Stimulated activated effector memory CD8-positive, alpha-beta T cell treated with anti-CD3 and anti-CD28 coated beads, Interleukin-12 subunit alpha, Interleukin-12 subunit beta, amount 100 ng/mL, for 72 hours (primary cell): Measurements from ENCODE around the gene SRBD1.
"Not testable (repeated sequence)": the region's sequence is repeated elsewhere in the genome, so short reads cannot be mapped to it uniquely, and the experiment has no call there.

Source experiments
- ATAC-seq: fragments of 150-1000 bp; cut with Tn5 transposase; 2 replicates; pipeline ENCODE4 v1.10.0; 2021
- DNase-seq, 2 donors: peaks; one replicate each; pipeline ENCODE4 v3.0.0; 2021 to 2022; ENCODE audit warnings: low spot score in 2 of 2
- H3K27ac Mint-ChIP-seq: one replicate; pipeline ENCODE4 v1.8.0; 2022; ENCODE audit warnings: mild to moderate bottlenecking, mixed read lengths
- H3K36me3 Mint-ChIP-seq: one replicate; pipeline ENCODE4 v1.8.0; 2022; ENCODE audit warnings: mild to moderate bottlenecking, mixed read lengths
- H3K4me1 Mint-ChIP-seq: one replicate; pipeline ENCODE4 v1.8.0; 2022; ENCODE audit warnings: mixed read lengths
- H3K4me3 Mint-ChIP-seq: one replicate; pipeline ENCODE4 v1.8.0; 2022; ENCODE audit warnings: mild to moderate bottlenecking, mixed read lengths
- H3K9me3 Mint-ChIP-seq: one replicate; pipeline ENCODE4 v1.8.0; 2022; ENCODE audit warnings: mixed read lengths

Gene SRBD1

DNA sequence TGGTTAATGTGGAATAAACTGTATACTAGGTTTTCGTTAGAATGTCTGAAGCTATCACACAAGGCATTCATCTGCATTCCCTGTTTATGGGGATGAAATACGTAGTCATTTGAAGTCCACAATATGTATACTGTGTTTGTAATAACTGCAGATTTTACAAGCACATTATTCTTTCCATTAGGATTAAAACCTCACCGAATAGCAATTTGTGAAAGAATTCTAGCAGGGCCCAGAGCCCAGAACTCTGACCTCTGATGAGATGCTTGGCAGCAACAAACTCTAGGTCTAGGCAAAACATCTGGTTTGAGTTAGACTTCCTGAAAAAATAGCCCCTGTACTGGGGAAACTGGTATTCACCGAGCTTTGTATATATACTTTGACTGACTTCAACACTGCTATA is 158.2 kb downstream of the SRBD1 start:
- ATAC-seq, result no peak
- no peaks in the 10 kb centered on the region for H3K36me3 Mint-ChIP-seq
- peak overlapping the region; percentile 20 for H3K27ac Mint-ChIP-seq
- H3K4me1 Mint-ChIP-seq, result peaks cover 4% of the 10 kb centered on the region
- H3K4me3 Mint-ChIP-seq, result no peak overlapping the region
- H3K9me3 Mint-ChIP-seq, result no peaks in the 10 kb centered on the region
- DNase-seq, result no peak

DNA sequence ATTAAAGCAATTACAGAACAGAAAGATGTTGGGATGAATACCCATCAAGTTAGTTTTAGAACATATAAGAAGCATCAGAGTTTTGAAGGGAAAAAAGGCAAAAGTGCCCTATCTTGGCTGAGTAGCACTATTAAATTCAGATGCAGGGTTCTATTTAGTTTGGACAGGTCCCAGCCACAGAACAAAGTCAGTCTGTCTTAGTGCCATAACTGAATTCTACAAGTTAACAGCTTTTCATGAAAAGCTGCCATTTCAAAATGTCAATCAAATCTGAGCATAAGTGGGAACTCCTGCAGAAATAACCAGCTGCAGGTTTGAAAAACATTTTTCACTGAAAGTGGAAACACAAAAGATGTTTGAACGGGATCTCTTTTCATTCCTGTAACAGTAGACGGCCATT is 160.4 kb downstream of the SRBD1 start:
- peaks cover 4% of the 10 kb centered on the region for H3K4me1 Mint-ChIP-seq
- H3K36me3 Mint-ChIP-seq, result no peaks in the 10 kb centered on the region
- H3K9me3 Mint-ChIP-seq, result no peaks in the 10 kb centered on the region
- no peak overlapping the region for H3K27ac Mint-ChIP-seq
- no peak overlapping the region for H3K4me3 Mint-ChIP-seq
- ATAC-seq (no peak), DNase-seq (no peak)

DNA sequence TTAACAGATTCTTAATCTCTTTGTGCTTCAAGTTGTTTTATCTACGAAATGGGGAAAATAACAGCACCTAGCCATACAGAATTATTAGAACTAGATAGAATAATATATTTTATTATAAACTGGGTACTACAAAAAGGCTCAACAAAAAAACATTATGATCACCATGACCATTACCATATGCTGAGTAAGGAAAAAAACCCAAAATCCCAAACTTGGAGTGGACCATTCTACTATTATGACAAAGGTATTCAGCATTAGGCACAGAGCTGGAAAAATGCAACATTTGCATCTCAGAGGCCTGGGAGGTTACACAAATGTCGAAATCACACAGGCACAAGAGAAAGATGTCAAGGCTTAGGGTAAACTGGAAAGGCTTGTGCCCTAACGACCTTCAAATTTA is 162.8 kb downstream of the SRBD1 start:
- Mint-ChIP-seq H3K9me3 (no peaks in the 10 kb centered on the region), H3K36me3 (no peaks in the 10 kb centered on the region), H3K4me3 (no peak overlapping the region), H3K27ac (no peak overlapping the region), H3K4me1 (peaks cover 2% of the 10 kb centered on the region)
- DNase-seq, result no peak
- ATAC-seq, result no peak

DNA sequence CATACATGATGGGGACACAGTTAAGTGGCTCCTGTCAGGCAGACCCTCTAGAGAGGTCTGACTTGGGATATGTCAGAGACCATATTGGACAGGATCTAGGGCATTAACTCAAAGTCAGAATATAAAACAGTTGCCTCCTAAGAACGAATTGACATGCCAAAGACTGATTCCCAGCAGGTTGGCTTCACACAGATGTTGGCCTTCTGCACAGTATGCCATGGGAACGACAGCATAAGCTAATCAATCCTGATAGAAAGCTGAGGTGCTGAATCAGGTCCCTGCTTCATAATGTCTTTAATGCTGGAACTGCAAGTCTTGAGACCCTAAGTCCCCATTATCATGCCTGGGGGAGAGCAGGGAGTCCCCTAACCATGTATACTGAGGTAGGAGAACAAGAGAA is 165.1 kb downstream of the SRBD1 start:
- ATAC-seq (no peak), DNase-seq (no peak)
- Mint-ChIP-seq H3K9me3 (no peaks in the 10 kb centered on the region), H3K4me3 (no peak overlapping the region), H3K36me3 (no peaks in the 10 kb centered on the region), H3K27ac (no peak overlapping the region), H3K4me1 (peaks cover 7% of the 10 kb centered on the region)

DNA sequence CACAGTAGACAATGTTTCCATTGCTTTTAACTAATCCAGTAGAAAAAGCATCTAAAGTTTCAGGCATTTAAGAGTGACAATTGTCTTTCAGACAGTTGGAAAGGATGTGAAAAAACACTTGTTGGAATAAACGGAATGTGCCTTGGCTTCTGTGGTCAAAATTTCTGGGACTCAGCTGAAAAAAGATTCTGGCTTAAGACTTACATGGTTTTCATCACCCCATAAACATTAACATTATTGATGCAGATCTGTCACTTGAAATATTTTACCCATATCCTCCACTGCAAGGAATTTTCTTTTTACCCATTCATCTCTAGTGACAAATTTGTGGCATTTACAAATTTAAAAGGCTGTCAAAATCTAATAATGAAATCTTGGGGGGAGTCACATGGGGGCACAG is 166.0 kb downstream of the SRBD1 start:
- Mint-ChIP-seq H3K36me3 (no peaks in the 10 kb centered on the region), H3K4me3 (no peak overlapping the region), H3K27ac (no peak overlapping the region), H3K9me3 (no peaks in the 10 kb centered on the region), H3K4me1 (peaks cover 7% of the 10 kb centered on the region)
- ATAC-seq (no peak), DNase-seq (no peak)

DNA sequence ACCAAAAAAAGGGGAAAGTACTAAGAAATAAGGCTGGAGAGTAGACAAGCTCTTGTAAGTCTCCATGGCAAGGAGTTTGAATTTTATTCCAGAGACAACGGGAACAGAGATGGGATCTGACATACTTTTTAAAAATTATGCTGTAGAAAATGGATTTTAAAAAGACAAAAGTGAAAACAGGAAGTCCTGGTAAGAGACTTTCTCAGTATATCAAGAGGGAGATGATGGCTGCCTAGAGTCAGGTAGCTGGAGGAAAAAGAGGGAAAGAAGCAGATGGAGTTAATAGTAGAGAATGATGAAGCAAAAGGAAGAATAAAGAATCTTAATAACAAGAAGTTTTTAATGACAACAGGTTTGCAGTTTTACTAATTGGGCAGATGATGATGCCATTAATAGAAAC is 168.1 kb downstream of the SRBD1 start:
- Mint-ChIP-seq H3K9me3 (no peaks in the 10 kb centered on the region), H3K27ac (no peak overlapping the region), H3K4me3 (no peak overlapping the region), H3K4me1 (peaks cover 16% of the 10 kb centered on the region), H3K36me3 (no peaks in the 10 kb centered on the region)
- no peak for ATAC-seq
- no peak for DNase-seq

DNA sequence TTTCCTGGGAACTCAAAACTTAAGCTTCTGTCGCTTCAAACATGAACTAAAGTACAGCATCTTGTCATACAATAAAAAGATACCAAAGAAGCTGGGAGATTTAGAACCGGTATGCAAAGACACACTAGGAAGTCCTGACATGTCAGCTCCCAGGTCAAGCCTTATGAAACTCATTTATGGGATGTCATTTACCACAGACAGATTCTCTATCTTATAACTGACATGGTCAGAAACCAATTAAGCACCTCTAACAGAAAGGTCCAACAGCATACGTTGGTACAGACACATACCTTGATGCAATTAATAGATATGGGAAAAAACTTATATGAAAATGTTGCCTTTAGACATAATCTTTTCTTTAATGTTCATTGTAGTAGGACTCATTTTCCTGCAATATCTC is 169.0 kb downstream of the SRBD1 start:
- no peak for DNase-seq
- H3K4me1 Mint-ChIP-seq, result peaks cover 16% of the 10 kb centered on the region
- no peak for ATAC-seq
- no peaks in the 10 kb centered on the region for H3K36me3 Mint-ChIP-seq
- H3K9me3 Mint-ChIP-seq, result no peaks in the 10 kb centered on the region
- H3K27ac Mint-ChIP-seq, result no peak overlapping the region
- no peak overlapping the region for H3K4me3 Mint-ChIP-seq

DNA sequence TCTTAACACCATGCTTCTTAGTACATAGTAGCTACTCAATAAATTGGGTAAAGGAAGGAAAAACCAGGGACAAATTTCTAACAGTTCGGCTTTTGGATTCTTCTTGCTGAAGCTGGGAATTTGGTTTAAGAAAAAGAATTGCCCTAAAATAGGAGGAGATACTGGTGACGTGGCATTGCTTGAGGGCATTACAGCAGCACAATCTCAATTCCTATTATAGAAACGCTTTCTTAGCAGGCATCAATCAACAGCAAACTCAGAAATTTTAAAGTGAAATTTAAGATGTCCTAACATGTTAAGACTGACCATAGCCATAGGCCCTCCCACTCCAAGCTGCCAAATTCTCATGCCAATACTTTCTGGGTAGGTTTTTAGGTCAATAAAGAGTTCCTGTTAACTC is 169.5 kb downstream of the SRBD1 start:
- Mint-ChIP-seq H3K9me3 (no peaks in the 10 kb centered on the region), H3K36me3 (no peaks in the 10 kb centered on the region), H3K27ac (no peak overlapping the region), H3K4me3 (no peak overlapping the region), H3K4me1 (peaks cover 16% of the 10 kb centered on the region)
- no peak for DNase-seq
- ATAC-seq, result no peak

DNA sequence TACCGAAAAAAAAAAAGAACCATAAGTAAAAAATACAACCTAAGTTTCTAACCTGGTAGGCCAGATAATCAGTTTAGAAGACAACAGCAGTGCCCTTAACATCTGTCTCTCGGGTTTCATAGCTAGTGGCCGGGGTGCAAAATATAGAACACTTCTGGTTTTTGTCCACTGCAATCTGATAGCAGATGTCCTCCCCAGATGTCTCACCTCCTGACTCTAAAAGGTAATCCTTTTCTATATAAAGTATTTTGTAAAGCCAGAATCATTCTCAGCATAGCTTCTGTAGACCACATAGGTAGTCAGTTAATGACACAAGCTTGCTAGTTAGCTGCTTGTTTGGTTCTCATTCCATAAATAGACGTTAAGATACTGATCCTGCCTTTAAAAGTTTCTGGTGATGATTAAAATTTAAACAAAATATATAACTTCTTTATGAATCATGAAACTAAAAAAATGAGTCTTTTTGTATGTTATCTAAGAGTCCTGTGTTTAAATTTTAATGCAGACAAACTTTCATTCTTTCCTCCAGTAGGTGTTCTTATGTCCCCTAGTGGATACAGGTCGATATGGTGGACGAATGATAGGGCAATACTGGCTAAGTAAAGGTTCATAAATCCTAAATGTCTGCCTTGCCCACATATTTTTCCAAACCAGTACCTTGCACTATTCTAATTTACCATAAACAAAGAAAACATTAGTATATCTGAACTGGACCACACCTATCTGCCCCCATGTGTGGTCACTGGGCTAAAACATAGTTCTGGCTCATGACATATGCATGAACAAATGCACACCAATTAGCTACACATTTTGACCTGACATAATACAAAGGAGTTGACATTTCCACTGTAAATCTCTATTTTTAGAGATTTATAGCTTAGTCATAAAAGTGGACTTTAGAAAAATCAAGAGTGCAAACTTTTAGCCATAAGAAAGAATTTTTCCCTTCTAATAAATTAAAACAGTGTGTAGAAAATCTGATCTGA is 171.0 kb downstream of the SRBD1 start:
- no peaks in the 10 kb centered on the region for H3K9me3 Mint-ChIP-seq
- DNase-seq, result no peak
- H3K36me3 Mint-ChIP-seq, result no peaks in the 10 kb centered on the region
- H3K4me1 Mint-ChIP-seq, result peaks cover 24% of the 10 kb centered on the region
- no peak for ATAC-seq
- H3K4me3 Mint-ChIP-seq, result no peak overlapping the region
- H3K27ac Mint-ChIP-seq, result no peak overlapping the region

DNA sequence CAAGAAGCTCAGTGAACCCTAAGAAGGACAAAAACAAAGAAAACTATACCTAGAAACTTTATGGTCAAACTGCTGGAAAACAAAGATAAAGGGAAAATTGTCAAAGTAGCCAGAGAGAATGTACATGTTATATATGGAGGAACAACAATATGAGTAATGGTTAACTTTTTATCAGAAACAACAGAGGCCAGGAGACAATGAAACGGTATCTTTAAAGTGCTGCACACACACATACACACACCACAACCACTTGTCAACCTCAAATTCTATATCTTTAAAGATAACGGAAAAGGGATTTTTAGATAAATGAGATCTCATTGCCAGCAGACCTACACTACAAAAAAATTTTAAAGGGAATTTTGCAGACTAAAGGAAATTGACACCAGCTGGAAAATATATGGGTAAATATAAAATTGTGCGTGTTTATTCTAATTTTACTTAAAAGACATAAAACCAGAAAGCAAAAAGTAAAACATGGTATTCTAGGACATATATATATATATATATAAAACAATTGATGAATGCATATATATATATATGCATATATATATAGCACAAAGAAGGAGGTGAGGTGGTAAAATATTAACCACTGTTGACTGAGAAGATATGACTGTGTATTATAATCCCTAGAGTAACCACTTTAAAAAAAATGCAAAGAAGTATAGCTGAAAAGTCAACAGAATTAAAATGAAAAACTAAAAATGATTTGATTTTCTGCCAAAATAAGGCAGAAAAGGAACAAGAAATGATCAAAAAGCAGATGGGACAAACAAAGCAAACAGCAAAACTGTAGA is 172.0 kb downstream of the SRBD1 start:
- H3K27ac Mint-ChIP-seq, result no peak overlapping the region
- H3K4me1 Mint-ChIP-seq, result peaks cover 24% of the 10 kb centered on the region
- H3K4me3 Mint-ChIP-seq, result no peak overlapping the region
- no peak for DNase-seq
- no peaks in the 10 kb centered on the region for H3K36me3 Mint-ChIP-seq
- no peaks in the 10 kb centered on the region for H3K9me3 Mint-ChIP-seq
- no peak for ATAC-seq

DNA sequence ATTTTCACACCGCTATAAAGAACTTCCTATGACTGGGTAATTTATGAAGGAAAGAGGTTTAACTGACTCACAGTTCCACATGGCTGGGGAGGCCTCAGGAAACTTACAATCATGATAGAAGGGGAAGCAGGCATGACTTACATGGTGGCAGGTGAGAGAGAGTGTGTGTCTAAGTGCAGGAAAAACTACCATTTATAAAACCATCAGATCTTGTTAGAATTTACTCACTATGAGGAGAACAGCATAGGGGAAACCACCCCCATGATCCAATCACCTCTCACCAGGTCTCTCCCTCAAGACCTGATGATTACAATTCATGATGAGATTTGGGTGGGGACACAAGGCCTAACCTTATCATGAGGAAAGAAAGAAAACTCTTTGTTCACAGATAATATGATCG is 174.6 kb downstream of the SRBD1 start:
- DNase-seq, result no peak
- H3K27ac Mint-ChIP-seq, result peak overlapping the region; percentile 20
- no peaks in the 10 kb centered on the region for H3K36me3 Mint-ChIP-seq
- ATAC-seq, result no peak
- no peak overlapping the region for H3K4me3 Mint-ChIP-seq
- no peaks in the 10 kb centered on the region for H3K9me3 Mint-ChIP-seq
- H3K4me1 Mint-ChIP-seq, result peaks cover 16% of the 10 kb centered on the region

DNA sequence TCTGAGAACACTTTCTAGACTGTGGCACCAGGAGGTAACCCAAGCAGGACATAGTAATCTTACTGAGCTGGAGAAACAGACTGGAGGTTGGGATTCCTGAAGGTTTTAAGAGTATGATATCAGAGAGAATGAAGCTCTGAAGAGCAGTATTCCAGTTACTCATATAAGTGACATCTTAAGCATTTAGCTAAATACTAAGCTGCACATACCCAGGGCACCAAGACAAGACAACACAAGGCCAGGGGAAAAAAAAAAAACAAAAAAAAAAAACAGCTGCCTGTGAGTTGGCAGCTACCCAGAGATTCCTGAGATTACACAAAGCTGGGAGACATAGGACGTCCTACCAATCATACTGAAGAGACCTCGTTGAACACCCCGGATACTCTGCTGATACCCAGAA is 175.8 kb downstream of the SRBD1 start:
- no peak overlapping the region for H3K4me3 Mint-ChIP-seq
- H3K4me1 Mint-ChIP-seq, result peaks cover 16% of the 10 kb centered on the region
- H3K36me3 Mint-ChIP-seq, result no peaks in the 10 kb centered on the region
- DNase-seq (no peak), ATAC-seq (no peak)
- no peak overlapping the region for H3K27ac Mint-ChIP-seq
- H3K9me3 Mint-ChIP-seq, result no peaks in the 10 kb centered on the region

DNA sequence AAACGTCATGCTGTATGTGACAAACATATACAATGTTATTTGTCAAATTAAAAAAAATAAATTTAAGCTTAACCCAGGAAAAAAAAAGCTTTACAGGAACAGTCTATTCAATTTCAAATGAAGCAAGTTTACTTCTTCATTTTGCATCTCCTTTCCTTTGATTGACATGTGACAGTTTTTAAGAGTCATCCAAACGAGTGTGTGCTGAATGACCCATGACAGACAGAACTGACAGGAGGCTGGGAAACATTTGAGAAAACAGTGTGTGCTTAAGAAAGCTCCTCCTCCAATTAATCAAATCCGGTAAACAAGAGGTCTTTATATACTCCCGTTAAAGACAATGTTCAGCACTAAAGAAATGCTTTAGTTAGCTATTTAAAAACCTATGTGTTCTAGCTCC is 177.7 kb downstream of the SRBD1 start:
- no peak overlapping the region for H3K27ac Mint-ChIP-seq
- H3K4me3 Mint-ChIP-seq, result no peak overlapping the region
- H3K9me3 Mint-ChIP-seq, result no peaks in the 10 kb centered on the region
- no peak for DNase-seq
- H3K4me1 Mint-ChIP-seq, result peaks cover 10% of the 10 kb centered on the region
- no peak for ATAC-seq
- no peaks in the 10 kb centered on the region for H3K36me3 Mint-ChIP-seq

DNA sequence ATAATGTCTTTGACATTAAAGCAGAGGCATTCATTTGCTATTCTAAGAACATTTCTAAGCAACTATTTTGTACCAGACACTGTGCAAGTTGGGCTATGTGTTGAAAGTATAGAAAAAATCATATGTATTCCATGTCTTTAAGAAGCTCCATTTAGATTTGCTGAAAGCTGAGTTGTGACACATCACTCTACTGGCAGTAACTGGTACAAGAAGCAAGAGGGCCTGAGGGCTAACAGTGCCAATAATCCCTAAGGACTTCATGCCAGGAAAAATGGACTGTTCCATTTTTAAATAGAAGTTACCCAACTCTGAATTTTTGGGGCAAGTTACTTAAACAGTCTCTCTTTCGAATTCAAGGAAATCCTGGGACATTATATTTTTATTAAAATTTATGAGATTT is 178.7 kb downstream of the SRBD1 start:
- Mint-ChIP-seq H3K9me3 (no peaks in the 10 kb centered on the region), H3K27ac (no peak overlapping the region), H3K4me1 (peaks cover 12% of the 10 kb centered on the region), H3K4me3 (no peak overlapping the region), H3K36me3 (no peaks in the 10 kb centered on the region)
- ATAC-seq (no peak), DNase-seq (no peak)

DNA sequence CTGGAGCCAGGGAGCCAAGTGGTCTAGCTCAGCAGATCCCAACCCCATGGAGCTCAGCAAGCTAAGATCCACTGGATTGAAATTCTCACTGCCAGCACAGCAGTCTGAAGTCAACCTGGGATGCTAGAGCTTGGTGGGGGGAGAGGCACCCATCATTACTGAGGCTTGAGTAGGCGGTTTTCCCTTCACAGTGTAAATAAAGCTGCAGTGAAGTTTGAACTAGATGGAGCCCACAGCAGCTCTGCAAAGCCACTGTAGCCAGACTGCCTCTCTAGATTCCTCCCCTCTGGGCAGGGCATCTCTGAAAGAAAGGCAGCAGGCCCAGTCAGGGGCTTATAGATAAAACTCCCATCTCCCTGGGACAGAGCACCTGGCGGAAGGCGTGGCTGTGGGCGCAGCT is 185.0 kb downstream of the SRBD1 start:
- not testable (repeated sequence) for ATAC-seq, H3K4me1 Mint-ChIP-seq, DNase-seq, H3K27ac Mint-ChIP-seq, H3K9me3 Mint-ChIP-seq, H3K36me3 Mint-ChIP-seq, H3K4me3 Mint-ChIP-seq

DNA sequence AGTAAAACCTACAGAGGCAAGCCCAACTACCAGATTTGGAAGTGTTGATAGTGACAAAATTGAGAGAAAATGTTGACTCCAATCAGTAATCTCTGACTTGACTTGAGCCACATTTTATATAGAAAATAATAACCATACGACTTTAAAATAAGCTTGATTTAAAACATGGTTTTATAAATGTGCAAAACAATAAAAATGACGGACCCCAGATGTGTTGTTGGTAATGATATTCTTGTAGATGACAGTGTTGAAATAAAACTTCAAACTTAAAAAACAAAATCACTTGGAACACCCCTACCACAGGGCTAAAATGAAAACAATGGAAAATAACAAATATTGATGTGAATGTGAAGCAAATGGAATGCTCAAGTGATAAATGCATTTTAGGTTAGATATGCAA is 188.1 kb downstream of the SRBD1 start:
- DNase-seq, result no peak
- no peaks in the 10 kb centered on the region for H3K9me3 Mint-ChIP-seq
- no peak for ATAC-seq
- H3K36me3 Mint-ChIP-seq, result peaks cover 23% of the 10 kb centered on the region
- no peak overlapping the region for H3K27ac Mint-ChIP-seq
- peaks cover 3% of the 10 kb centered on the region for H3K4me1 Mint-ChIP-seq
- H3K4me3 Mint-ChIP-seq, result no peak overlapping the region
